GM12873 (cell line): Measurements from ENCODE around the gene PARD3.

Experiments used
- TF ChIP-seq, protein P1 (sequence below): IDR thresholded peaks from 2 replicates; pipeline ENCODE4 v1.5.1; 2012; ENCODE audit warnings: low read depth, mild to moderate bottlenecking, moderate library complexity, low read length, control low read depth; ENCODE audit not compliant: insufficient read depth; ENCODE audit errors: missing control alignments

Gene PARD3

DNA sequence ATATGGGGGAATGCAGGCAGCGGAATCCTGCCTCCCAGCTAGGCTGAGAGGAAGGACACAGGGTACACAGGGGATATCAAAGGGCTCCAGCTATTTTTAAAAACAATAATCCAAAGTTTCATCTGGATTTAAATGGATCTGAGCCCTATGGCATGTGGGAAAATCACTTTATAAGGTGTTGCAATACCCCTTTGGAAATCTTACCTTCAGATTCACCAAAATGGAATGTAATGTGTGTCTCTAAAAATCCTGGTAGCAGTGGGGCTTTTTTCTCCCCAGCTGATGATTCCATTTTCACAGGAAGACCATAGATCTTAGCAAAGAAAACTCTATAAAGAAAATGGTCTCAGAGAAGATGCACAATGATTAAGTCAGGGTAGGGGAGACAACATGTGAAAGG is 722.2 kb downstream of the PARD3 start:
- TF ChIP-seq, protein P1, sequence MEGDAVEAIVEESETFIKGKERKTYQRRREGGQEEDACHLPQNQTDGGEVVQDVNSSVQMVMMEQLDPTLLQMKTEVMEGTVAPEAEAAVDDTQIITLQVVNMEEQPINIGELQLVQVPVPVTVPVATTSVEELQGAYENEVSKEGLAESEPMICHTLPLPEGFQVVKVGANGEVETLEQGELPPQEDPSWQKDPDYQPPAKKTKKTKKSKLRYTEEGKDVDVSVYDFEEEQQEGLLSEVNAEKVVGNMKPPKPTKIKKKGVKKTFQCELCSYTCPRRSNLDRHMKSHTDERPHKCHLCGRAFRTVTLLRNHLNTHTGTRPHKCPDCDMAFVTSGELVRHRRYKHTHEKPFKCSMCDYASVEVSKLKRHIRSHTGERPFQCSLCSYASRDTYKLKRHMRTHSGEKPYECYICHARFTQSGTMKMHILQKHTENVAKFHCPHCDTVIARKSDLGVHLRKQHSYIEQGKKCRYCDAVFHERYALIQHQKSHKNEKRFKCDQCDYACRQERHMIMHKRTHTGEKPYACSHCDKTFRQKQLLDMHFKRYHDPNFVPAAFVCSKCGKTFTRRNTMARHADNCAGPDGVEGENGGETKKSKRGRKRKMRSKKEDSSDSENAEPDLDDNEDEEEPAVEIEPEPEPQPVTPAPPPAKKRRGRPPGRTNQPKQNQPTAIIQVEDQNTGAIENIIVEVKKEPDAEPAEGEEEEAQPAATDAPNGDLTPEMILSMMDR = no peak

GRCh38 chr10:34091635-34092195 is 723.4 kb downstream of the PARD3 start:
- TF ChIP-seq, protein P1 = no peak

DNA sequence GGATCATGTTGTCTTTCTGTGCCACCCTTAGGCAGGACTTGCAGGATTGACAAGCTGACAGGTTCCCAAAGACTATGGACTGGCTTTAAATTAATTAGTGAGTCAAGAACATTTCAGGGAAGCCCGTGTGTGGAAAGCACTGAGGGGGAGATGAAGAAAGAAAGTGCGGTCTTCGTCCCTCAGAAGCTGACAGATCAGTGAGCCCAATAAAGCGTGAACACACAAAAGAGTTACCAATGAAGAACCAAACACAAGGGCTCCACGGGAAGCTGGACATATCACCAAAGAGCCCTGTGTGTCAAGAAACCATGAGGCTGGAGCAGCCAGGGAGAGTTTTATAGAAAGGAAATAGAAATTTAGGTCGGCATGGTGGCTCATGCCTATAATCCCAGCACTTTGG is 725.8 kb downstream of the PARD3 start:
- TF ChIP-seq, protein P1 = no peak

DNA sequence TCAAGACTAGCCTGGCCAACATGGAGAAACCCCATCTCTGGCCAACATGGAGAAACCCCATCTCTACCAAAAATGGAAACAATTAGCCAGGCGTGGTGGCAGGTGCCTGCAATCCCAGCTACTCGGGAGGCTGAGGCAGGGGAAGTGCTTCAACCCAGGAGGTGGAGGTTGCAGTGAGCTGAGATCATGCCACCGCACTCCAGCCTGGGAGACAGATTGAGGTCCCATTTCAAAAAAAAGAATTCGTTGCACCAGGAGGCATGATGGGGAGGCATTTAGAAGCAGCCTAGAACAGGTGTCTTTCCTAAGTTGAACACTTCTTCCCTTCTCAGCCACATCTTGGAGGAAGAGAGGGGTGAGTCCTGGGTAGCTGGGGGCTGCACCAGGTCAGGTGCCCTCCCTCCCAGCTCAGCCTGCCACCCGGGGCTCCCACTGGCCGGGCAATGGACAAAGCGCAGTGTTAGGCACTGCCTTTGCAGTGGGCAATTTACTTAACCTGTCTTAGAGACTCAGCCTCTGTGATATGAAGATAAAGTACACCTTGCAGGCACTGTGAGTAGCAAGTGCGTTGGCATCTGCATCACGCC is 726.8 kb downstream of the PARD3 start:
- TF ChIP-seq, protein P1 = no peak

DNA sequence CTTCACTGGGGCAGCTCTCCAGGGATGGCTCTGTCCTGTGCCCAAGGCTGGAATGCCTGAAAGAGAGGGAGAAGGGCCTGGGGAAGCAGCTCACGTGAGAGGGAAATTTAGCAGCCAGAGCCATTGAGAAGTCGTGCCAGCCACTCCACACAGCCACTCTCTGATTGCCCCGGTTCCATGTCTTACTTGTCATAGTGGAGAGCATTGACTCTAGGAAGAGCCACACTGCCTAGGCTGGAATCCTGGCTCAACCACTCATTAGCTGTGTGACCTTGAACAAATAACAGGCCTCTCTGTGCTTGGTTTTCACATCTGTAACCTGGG is 728.0 kb downstream of the PARD3 start:
- TF ChIP-seq, protein P1 = no peak

GRCh38 chr10:34083567-34083966 is 731.5 kb downstream of the PARD3 start:
- TF ChIP-seq, protein P1 = no peak

GRCh38 chr10:34081948-34082347 is 733.1 kb downstream of the PARD3 start:
- TF ChIP-seq, protein P1 = no peak
